ENCODE measurements around the gene IL17B.

Gene IL17B

GRCh38 chr5:149357370-149358293 lies 21.5 kb downstream of the IL17B start, which contains the start of gene PCYOX1L:
TSS of gene PCYOX1L (plus strand) at chr5:149358046. CDS start at chr5:149358069, 23 bp downstream.
- peak; percentile 88 for DNase-seq (ENCODE audit: low read depth)

GRCh38 chr5:149356391-149356790 lies 22.7 kb downstream of the IL17B start:
- no peak for DNase-seq (ENCODE audit: low read depth)

GRCh38 chr5:149355688-149356087 lies 23.4 kb downstream of the IL17B start:
- no peak for DNase-seq (ENCODE audit: low read depth)

- DNase-seq (ENCODE audit: low read depth), result no peak
Measured at GRCh38 chr5:149353911-149354310, 25.2 kb downstream of the IL17B start.

GRCh38 chr5:149352169-149352568 lies 26.9 kb downstream of the IL17B start:
- no peak for DNase-seq (ENCODE audit: low read depth)

GRCh38 chr5:149349382-149349781 lies 29.7 kb downstream of the IL17B start:
- no peak for DNase-seq (ENCODE audit: low read depth)

- DNase-seq (ENCODE audit: low read depth), result no peak
Measured at GRCh38 chr5:149348518-149348917, 30.6 kb downstream of the IL17B start.

GRCh38 chr5:149345892-149346222 lies 33.2 kb downstream of the IL17B start:
- no peak for DNase-seq (ENCODE audit: low read depth)

GRCh38 chr5:149345147-149345891 lies 33.8 kb downstream of the IL17B start, which contains the start of gene GRPEL2:
TSS of gene GRPEL2 (plus strand) at chr5:149345499. CDS start at chr5:149345540, 41 bp downstream.
- peak; percentile 87 for DNase-seq (ENCODE audit: low read depth)

- DNase-seq (ENCODE audit: low read depth), result no peak
Measured at GRCh38 chr5:149344151-149344550, 34.9 kb downstream of the IL17B start.

- DNase-seq (ENCODE audit: low read depth), result no peak
Measured at GRCh38 chr5:149341876-149342275, 37.2 kb downstream of the IL17B start.

- DNase-seq (ENCODE audit: low read depth), result no peak
Measured at GRCh38 chr5:149340920-149341319, 38.2 kb downstream of the IL17B start.

- DNase-seq (ENCODE audit: low read depth), result no peak
Measured at GRCh38 chr5:149338364-149338763, 40.7 kb downstream of the IL17B start.

GRCh38 chr5:149337736-149338135 lies 41.4 kb downstream of the IL17B start:
- no peak for DNase-seq (ENCODE audit: low read depth)

- DNase-seq (ENCODE audit: low read depth), result no peak
Measured at GRCh38 chr5:149333711-149334443, 45.2 kb downstream of the IL17B start.

- no peak for DNase-seq (ENCODE audit: low read depth)
Measured at GRCh38 chr5:149328177-149328576, 50.9 kb downstream of the IL17B start.

GRCh38 chr5:149326611-149327010 lies 52.5 kb downstream of the IL17B start:
- no peak for DNase-seq (ENCODE audit: low read depth)

GRCh38 chr5:149325894-149326293 lies 53.2 kb downstream of the IL17B start:
- no peak for DNase-seq (ENCODE audit: low read depth)

GRCh38 chr5:149325166-149325735 lies 53.8 kb downstream of the IL17B start:
- no peak for DNase-seq (ENCODE audit: low read depth)

- no peak for DNase-seq (ENCODE audit: low read depth)
Measured at GRCh38 chr5:149324641-149325040, 54.5 kb downstream of the IL17B start.

Measured in activated T-helper 9 cell treated with anti-CD3 and anti-CD28 coated beads, Interleukin-2, amount 50 U/mL, for 16 hours (primary cell).